A172 (cell line): ENCODE measurements around the gene NELFCD. TPM values are rescaled to one million over a fixed set of nuclear protein-coding genes. Genes with fewer than 3 reads are reported as not detected.
"Not testable (repeated sequence)": the region's sequence is repeated elsewhere in the genome, so short reads cannot be mapped to it uniquely, and the experiment has no call there.

Experiments
- DNase-seq: peaks from one replicate; pipeline ENCODE4 v3.0.0-alpha.2; 2015; ENCODE audit warnings: low spot score
- total RNA-seq: library from RNA; depleted of rRNA; stranded (reverse); fragments of >200 nt; shearing (Covaris generic); gene quantifications from 2 replicates; pipeline ENCODE4 v1.2.3, GENCODE V29; 2014

Gene NELFCD
- total RNA-seq, 1 experiment from 2014 or later: 102 TPM

DNA sequence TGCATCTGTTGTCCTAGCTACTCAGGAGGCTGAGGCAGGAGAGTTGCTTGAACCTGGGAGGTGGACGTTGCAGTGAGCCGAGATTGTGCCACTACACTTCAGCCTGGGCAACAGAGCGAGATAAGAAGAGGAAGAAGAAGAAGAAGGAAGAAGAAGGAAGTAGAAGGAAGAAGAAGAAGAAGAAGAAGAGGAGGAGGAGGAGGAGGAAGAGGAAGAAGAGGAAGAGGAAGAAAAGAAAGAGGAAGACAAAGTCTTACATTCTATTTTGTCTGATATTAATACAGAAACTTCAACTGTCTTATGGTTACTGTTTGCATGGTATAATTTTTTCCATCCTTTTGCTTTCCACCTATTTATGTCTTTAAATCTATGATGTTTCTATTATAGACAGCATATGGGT, 7.2 kb upstream of the NELFCD start:
- no peak for DNase-seq

DNA sequence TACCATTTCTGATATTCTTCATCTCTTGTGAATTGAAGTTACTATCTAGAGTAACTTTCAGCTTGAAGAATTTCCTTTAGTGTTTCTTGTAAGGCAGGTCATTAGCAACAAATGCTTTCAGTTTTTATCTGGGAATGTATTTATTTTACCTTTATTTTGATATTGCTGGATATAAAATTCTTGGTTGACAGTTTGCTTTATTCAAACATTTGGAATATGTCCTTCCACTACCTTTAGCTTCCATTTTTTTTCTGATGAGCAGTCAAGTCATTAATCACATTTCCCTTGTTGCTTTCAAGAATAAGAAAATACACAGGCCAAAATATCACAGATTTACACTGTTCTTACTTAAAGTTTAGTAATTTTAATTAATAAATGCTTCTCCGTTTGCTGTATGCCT, 5.7 kb upstream of the NELFCD start:
- no peak for DNase-seq

DNA sequence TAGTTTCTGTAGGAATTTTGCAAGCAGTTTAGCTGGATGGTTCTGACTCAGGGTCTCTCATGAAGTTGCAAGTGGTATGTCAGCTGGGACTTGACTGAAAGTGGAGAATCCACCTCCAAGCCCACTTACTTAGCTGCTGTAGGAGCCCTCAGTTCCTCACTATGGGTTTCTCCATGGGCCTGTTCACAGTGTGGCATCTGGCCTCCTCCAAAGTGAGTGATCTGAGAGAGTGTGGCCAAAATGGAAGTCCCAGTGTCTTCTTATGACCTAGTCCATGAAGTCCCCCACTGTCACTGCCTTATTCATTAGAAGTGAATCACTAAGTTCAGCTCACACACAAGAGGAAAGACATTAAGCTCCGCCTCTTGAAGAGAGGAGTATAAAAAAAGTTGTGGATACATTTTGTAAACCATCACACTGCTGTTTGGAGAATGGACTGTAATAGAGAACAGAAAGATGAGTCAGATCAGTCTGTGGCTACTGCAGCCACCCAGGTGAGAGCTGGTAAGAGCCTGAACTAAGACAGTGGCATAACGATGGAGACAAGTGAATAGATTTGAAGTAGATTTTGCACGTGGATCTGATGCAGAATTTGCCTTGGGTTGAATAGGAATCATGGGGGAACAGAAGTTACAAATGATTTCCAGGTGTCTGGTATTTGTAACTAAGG, 4.9 kb upstream of the NELFCD start:
- no peak for DNase-seq

DNA sequence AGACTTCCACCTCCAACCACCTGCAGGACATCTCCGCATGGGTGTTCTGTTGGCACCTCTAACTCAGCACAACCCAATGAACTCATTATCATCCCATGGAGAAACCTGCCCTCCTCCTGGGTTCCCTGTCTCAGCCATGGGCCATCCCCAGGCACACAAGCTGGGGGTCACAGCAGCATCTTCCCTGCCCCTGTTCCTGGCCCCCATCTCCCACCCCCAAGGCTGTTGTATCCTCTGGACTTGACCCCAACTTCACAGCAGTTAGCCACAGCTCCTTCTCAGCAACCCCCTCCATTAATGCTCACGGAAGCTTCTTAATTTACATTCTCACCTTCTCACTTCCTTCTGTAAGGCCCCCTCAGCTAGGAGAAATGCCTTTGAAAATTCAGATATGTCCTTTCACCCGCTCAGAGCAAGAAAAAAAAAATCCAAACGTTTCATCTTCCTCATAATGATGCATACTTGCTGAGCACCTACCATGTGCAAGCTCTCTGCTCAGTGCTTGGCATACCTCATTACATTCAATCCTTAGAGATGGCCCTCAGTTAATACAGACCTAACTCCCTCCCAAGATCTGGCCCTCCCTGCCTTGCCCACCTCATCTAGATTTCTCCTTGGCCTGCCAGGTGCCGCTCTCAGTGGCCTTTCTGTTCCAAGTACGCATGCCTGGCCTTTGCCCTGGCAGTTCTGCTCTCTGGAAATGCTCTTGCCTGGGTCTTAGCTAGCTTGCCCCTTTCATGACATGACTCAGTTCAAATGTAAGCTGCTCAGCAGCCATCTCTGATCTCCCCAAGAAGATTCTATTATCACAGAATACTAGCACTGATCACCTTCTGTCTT, 2.5 kb upstream of the NELFCD start:
- no peak for DNase-seq

DNA sequence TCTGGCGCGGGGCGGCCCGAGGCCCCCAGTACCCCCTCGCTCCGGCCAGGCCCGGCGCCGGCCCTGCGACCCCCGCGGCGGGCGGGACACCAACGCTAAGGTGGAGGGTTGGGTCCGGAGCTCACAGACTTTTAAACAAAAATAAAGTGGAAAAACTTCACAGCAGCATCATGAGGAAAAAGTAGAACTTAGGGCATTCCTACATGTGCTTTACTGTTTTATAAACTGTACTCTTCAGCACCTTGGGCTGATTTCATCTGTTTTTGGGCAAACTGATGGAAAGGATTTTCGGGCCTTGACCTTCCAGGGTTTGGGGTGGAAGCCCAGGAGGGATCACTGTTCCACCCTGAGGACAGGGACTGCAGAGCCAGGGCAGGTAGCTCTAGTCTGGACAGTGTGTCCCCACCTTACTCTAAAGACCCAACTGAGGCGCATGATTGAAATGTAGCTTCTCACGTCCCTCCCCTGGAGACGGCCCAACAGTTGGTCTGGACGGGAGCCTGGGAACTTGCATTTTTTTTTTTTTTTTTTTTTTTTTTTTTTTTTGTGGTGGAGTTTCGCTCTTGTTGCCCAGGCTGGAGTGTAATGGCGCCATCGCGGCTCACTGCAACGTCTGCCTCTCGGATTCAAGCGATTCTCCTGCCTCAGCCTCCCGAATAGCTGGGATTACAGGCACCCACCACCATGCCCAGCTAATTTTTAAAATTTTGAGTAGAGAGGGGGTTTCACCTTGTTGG, 740 bp downstream of the NELFCD start:
- no peak for DNase-seq

DNA sequence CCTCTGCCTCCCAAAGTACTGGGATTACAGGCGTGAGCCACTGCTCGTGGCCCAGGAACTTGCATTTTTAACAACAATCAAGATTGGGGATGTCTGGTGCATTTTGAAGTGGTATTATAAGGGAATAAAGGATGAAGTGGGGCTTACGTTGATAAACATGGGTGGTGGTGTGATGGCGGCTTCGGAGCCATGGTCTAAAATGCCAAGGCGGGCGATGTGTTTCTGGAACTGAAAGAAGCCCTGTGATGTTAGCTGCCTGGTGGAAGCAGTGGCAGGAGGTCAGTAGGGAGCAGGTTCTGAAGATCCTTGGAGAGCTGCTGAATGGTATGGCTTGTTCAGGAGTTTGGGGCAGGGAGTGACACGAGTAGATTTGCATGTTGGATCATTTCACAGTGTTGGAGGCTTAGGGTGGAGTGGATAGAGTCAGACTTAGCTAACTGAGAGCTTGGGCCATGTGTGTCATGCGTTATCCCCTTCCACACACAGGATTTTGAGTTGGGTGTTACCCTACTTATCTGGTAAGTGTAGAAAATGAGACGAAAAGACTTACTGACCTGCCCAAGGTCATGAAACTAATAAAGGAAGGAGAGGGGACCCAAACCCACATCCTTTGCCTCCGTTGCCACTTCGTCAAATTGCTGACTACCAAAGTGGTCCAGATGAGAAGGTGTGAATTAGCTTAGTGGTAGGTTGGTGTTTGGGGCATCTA, 1.5 kb downstream of the NELFCD start:
- no peak for DNase-seq

DNA sequence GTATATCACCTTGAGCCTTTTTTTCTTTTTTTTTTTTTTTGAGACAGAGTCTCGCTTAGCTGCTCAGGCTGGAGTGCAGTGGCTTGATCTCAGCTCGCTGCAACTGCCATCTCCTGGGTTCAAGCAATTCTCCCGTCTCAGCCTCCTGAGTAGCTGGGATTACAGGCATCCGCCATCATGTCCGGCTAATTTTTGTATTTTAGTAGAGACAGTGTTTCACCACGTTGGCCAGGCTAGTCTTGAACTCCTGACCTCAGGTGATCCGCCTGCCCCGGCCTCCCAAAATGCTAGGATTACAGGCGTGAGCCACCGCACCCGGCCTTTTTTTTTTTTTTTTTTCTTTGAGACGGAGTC, 2.0 kb downstream of the NELFCD start:
- DNase-seq: not testable (repeated sequence)

DNA sequence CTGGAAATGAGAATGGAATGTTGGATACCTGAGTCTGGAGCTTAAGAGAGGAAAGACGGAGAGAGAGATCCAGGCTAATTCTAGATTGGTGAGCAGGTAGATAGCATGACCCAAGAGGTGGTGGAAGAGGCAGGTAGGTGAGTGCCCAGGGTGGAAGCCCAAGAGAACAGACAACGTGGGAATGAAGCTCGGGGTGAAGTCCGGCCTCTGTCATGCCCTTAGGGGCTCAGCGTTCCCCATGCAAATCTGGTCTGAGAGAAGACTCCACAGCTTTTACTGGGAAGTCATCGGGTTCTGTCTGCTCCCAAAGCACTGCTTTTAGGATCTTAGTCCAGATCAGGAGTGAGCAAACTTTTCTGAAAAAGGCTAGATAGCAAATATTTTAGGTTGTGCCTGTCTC, 3.6 kb downstream of the NELFCD start:
- no peak for DNase-seq

- DNase-seq: no peak
These were observed 4.6 kb downstream of the NELFCD start for GRCh38 chr20:58985656-58986055.

DNA sequence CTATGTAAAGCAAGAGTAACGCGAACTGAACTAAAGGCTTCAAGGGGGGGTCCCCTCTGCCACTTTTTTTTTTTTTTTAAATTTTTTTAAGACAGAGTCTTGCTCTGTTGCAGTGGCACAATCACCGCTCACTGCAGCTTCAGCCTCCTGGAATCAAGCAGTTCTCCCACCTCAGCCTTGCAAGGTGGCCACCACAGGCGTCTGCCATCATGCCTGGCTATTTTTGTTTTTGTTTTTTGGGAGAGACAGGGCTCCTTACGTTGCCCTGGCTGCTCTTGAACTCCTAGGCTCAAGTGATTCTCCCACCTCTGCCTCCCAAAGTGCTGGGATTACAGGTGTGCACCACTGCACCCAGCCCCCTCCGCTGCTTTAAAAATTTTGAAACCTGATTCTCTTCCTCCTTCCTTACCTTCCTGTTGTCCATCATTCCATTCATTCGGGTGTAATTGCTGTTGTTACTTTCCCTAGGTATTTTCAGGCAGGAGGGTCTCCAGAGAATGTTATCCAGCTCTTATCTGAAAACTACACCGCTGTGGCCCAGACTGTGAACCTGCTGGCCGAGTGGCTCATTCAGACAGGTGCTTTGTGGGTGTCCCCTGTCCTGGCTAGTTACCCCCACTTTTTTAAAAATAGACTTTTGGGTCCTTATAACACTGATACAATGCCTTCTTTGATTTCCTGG, 5.4 kb downstream of the NELFCD start:
- DNase-seq: no peak

DNA sequence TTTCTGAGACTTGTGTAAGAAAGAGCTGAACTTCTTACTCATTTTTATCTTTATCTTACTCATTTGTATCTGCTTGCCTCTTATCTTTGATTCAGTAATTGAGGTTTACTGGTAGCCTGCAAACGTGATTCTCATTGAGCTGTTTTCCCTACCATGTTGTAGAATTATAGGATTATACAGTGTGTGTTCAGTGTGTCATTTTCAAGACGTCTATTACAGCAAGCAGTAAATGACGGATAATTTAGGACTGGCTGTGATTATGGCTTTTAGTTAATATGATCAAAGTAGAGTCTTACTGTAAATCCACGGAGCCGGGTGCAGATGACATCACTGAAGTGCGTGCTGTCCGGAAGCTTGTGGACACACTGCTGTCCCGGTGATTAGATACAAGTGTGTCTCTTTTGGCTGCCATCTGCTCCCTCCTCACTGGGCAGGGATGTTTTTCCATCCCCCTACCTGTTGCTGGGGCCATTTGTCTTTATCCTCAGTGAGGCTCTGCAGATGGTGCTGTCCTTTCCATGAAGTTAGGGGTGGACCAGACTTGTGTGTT, 6.0 kb downstream of the NELFCD start:
- DNase-seq: no peak

DNA sequence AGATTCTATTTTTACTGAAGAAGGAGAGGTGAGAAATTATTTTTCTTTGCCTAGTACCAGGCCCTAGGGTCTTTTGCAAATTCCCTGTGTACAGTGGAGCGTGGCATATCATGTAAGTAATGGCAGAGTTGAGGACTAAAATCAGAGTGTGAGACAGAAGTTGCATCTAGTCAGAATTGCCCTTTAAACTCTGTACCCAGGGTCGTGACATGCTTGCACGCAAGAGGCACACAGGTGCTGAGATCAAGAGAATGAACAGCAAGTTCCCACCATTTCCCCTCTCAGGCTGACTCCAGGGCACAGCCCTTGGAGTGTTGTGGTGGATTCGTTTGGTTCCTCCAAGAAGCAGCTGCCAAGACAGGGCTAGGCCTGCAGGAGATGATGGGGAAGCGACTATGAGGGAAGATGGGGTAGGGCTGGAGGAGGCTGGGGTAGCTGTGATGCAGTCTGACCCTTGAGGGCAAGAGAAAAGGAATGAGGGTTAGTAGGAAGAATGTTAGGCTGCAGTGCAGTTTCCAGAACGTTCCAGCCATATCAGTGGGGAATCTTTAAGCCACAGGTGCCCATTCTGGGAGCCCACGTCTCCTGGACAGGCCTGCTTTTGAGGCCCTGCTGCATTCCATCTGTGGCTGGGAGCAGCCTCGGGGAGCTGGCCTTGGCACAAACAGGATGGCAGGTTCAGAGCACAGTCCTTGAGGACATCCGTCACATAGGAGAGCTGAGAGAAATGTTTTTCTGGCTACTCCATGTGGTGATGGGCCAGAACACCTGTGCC, 6.9 kb downstream of the NELFCD start:
- no peak for DNase-seq

DNA sequence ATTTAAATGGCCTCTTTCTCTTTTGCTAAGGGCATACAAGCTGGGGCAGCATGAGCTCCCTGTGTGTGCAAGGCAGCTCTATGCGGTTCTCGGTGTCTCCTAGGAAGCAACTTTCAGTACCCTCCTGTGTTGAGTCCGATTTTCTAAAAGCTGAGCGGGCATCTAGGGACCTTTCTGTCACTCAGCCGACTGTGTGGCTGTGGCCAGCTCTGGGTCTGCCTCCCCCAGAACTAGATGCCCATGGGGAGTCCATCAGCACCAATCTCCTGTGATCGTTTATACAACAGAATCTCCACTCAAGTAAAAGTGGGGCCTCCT, 7.5 kb downstream of the NELFCD start:
- DNase-seq: no peak

DNA sequence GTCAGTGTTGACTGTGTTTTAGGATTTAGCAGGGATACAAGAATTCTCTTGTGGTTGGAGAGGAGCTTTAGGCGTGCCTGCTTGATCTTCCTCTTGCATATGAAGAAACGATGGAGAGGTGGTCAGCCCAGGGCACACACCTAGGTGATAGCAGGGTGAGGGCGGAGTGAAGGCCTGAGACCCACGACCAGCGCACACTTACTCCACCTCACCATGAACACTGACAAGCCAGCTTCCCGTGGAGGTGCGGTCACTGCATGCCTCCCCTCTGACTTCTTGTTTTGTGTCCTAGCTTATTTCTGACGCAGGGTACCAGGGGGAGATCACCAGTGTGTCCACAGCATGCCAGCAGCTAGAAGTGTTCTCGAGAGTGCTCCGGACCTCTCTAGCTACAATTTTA, 8.1 kb downstream of the NELFCD start:
- no peak for DNase-seq

GRCh38 chr20:58990651-58991445, 9.8 kb downstream of the NELFCD start:
- DNase-seq: no peak

- no peak for DNase-seq
These were observed 10.7 kb downstream of the NELFCD start for GRCh38 chr20:58991715-58992114.

DNA sequence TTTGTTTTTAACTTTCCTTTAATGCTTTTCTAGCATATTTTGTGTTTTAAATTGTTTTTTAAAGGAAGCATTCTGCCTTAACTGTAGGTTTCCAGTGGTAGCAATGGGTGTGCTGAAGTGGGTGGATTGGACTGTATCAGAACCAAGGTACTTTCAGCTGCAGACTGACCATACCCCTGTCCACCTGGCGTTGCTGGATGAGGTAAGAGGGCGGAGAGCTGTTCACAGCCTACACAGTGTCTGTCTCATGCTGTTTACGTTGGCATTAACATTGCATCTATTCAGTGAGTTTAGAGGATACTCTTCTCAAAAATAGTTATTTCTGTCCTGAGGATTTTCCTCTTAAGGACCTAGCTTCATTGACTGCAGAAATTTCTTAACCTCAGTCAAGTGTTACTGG, 11.9 kb downstream of the NELFCD start:
- DNase-seq: no peak

- no peak for DNase-seq
These were observed 12.5 kb downstream of the NELFCD start for GRCh38 chr20:58993332-58994248.
